Tibial nerve (tissue), 4 donors: ENCODE measurements around the gene RPS6KA2. TPM values are rescaled to one million over a fixed set of nuclear protein-coding genes. Genes with fewer than 3 reads are reported as not detected.

ENCODE experiments used
- DNase-seq, 2 donors: peaks; one replicate each; pipeline ENCODE4 v3.0.0-alpha.2; 2019; ENCODE audit warnings: low spot score in 2 of 2
- H3K27ac ChIP-seq, 4 donors: fragments of 200-600 bp; sonication (generic) in 3 of 4; one replicate each; pipeline ENCODE4 v1.5.1; 2017 to 2019; ENCODE audit warnings: mild to moderate bottlenecking in 1 of 4
- H3K27me3 ChIP-seq, 2 donors: fragments of 200-600 bp; sonication (generic) in 1 of 2; one replicate each; pipeline versions ENCODE4 v1.5.1 to v1.6.0; 2017 to 2019
- H3K36me3 ChIP-seq, 3 donors: fragments of 200-600 bp; sonication (generic); one replicate each; pipeline ENCODE4 v1.5.1; 2018 to 2019
- H3K4me1 ChIP-seq, 4 donors: fragments of 200-600 bp; sonication (generic) in 3 of 4; one replicate each; pipeline ENCODE4 v1.5.1; 2017 to 2019
- H3K4me3 ChIP-seq, 4 donors: fragments of 200-600 bp; sonication (generic) in 3 of 4; one replicate each; pipeline ENCODE4 v1.5.1; 2017 to 2019; ENCODE audit warnings: mild to moderate bottlenecking in 1 of 4, moderate library complexity in 1 of 4
- H3K9me3 ChIP-seq, 4 donors: fragments of 200-600 bp; sonication (generic) in 3 of 4; one replicate each; pipeline ENCODE4 v1.5.1; 2017 to 2019
- CTCF ChIP-seq, 5 experiments: fragments of 200-600 bp in 3 of 5; fragments of 450-650 bp in 2 of 5; sonication (generic) in 3 of 5; IDR thresholded peaks; one replicate each; pipeline ENCODE4 v1.5.1; 2016 to 2019; ENCODE audit warnings: antibody characterized with exemption in 5 of 5, mild to moderate bottlenecking in 3 of 5, moderate library complexity in 2 of 5
- EP300 ChIP-seq, 2 donors: sonication (generic); formaldehyde crosslinking; IDR thresholded peaks; one replicate each; pipeline ENCODE4 v1.6.1; 2017; ENCODE audit warnings: antibody characterized with exemption in 2 of 2, mild to moderate bottlenecking in 1 of 2
- POLR2A ChIP-seq, 2 donors: fragments of 450-650 bp; IDR thresholded peaks; one replicate each; pipeline ENCODE4 v1.6.1; 2017; ENCODE audit warnings: antibody characterized with exemption in 2 of 2, mild to moderate bottlenecking in 2 of 2, moderate library complexity in 2 of 2
- WGBS, 2 donors: methylation state at CpG; one replicate each; pipeline ENCODE4 v1.1.5; 2018; 5-methylcytosine and 5-hydroxymethylcytosine counted together
- total RNA-seq, 4 donors: library from RNA; depleted of rRNA; stranded (reverse); fragments of >200 nt; gene quantifications; one replicate each; pipeline ENCODE4 v1.1.0, GENCODE V29; 2016

RPS6KA2 gene
- total RNA-seq, 4 donors from 2014 or later: 89.6 to 153 (median 103) TPM

GRCh38 chr6:166474721-166475565 is 152.1 kb downstream of the RPS6KA2 start:
- 83 to 84% methylated on average over 26 of the region's 26 CpGs for WGBS, 2 donors
- DNase-seq: no peak
- H3K4me1 ChIP-seq: no peaks in the 10 kb centered on the region
- no peaks in the 10 kb centered on the region for H3K9me3 ChIP-seq
- TF ChIP-seq EP300 (IDR thresholded peaks at IDR 0.05) (no peak), POLR2A (IDR thresholded peaks at IDR 0.05) (no peak)
- H3K27ac ChIP-seq: no peak overlapping the region
- no peaks in the 10 kb centered on the region for H3K27me3 ChIP-seq
- H3K4me3 ChIP-seq: no peak overlapping the region
- peaks cover 0 to 71% (median 0%) of the 10 kb centered on the region in 3 donors for H3K36me3 ChIP-seq

- TF ChIP-seq EP300 (IDR thresholded peaks at IDR 0.05) (no peak), CTCF (IDR thresholded peaks at IDR 0.05) (no peak), POLR2A (IDR thresholded peaks at IDR 0.05) (no peak)
- Histone ChIP-seq H3K4me1 (no peaks in the 10 kb centered on the region), H3K4me3 (no peak overlapping the region), H3K36me3 (peaks cover 0 to 71% (median 0%) of the 10 kb centered on the region in 3 donors), H3K27me3 (no peaks in the 10 kb centered on the region), H3K9me3 (no peaks in the 10 kb centered on the region), H3K27ac (no peak overlapping the region)
- WGBS, 2 donors: 78 to 87% methylated on average over 12 of the region's 12 CpGs
- DNase-seq: no peak
Measured at GRCh38 chr6:166473886-166474571, 153.0 kb downstream of the RPS6KA2 start.

DNA sequence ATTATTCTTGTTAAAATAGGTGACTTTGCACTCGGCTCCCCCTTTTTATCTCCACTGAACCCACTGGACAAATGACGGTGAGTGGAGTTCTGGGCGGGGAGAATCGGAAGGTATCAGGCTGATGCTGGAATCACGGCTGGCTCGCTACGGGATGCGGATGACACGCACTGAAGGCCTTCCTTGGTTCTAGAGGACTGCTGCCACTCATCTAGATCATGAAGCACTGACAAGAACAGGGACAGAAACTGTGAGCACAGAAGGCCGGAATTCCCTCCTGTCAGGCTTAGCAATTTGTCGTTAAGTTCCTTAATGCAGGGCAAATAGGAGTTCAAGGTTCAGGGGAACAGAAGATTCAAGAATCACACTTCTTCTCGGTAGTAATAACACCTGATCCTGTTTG is 154.4 kb downstream of the RPS6KA2 start:
- no peak for TF ChIP-seq POLR2A (IDR thresholded peaks at IDR 0.05)
- no peak for TF ChIP-seq CTCF (IDR thresholded peaks at IDR 0.05)
- no peak for TF ChIP-seq EP300 (IDR thresholded peaks at IDR 0.05)
- DNase-seq: no peak
- Histone ChIP-seq H3K4me3 (no peak overlapping the region), H3K36me3 (peaks cover 0 to 71% (median 0%) of the 10 kb centered on the region in 3 donors), H3K9me3 (no peaks in the 10 kb centered on the region), H3K4me1 (no peaks in the 10 kb centered on the region), H3K27me3 (no peaks in the 10 kb centered on the region), H3K27ac (no peak overlapping the region)
- 86% methylated on average over 12 of the region's 12 CpGs for WGBS, 2 donors

GRCh38 chr6:166471797-166472260 is 155.2 kb downstream of the RPS6KA2 start:
- Histone ChIP-seq H3K9me3 (no peaks in the 10 kb centered on the region), H3K4me1 (no peaks in the 10 kb centered on the region), H3K4me3 (no peak overlapping the region), H3K27me3 (no peaks in the 10 kb centered on the region), H3K27ac (no peak overlapping the region), H3K36me3 (peaks cover 0 to 70% (median 0%) of the 10 kb centered on the region in 3 donors)
- WGBS, 2 donors: 81 to 82% methylated on average over 10 of the region's 10 CpGs
- no peak for DNase-seq
- TF ChIP-seq EP300 (IDR thresholded peaks at IDR 0.05) (no peak), CTCF (IDR thresholded peaks at IDR 0.05) (no peak), POLR2A (IDR thresholded peaks at IDR 0.05) (no peak)

- peaks cover 0 to 3% (median 0%) of the 10 kb centered on the region in 4 donors for H3K4me1 ChIP-seq
- H3K27me3 ChIP-seq: no peaks in the 10 kb centered on the region
- WGBS, 2 donors: 73 to 81% methylated on average over 10 to 23 of the region's 23 CpGs
- H3K9me3 ChIP-seq: no peaks in the 10 kb centered on the region
- no peak overlapping the region for H3K4me3 ChIP-seq
- DNase-seq: no peak
- TF ChIP-seq POLR2A (IDR thresholded peaks at IDR 0.05): no peak
- no peak for TF ChIP-seq CTCF (IDR thresholded peaks at IDR 0.05)
- no peak for TF ChIP-seq EP300 (IDR thresholded peaks at IDR 0.05)
- H3K36me3 ChIP-seq: peaks cover 0 to 67% (median 0%) of the 10 kb centered on the region in 3 donors
- no peak overlapping the region for H3K27ac ChIP-seq
Measured at GRCh38 chr6:166470863-166471410, 156.1 kb downstream of the RPS6KA2 start.
